GM12878 (cell line): Measurements from ENCODE around the gene PTBP1. TPM values are rescaled to one million over a fixed set of nuclear protein-coding genes. Genes with fewer than 3 reads are reported as not detected.

ENCODE experiments used
- ATAC-seq: fragments of 200-7000 bp; cut with Tn5 transposase; 3 replicates; pipeline ENCODE4 v1.9.1; 2020; ENCODE audit warnings: mild to moderate bottlenecking, moderate library complexity
- BruUV-seq: library from RNA; stranded (reverse); fragments of 400-500 nt; replicated peaks from 2 replicates; lab custom pipeline; 2021; lab: Mats Ljungman, UMichigan
- CTCF ChIA-PET: fragments of 300-600 bp; sonication (Branson Sonifier 250); formaldehyde crosslinking; extraction: SDS; loops from one replicate; lab custom pipeline; 2021; ENCODE audit warnings: inconsistent platforms; lab: Yijun Ruan, JAX
- POLR2A ChIA-PET: fragments of 350-600 bp; formaldehyde crosslinking; extraction: SDS; loops from one replicate; lab custom pipeline; 2021; ENCODE audit warnings: inconsistent platforms; lab: Charles Lee
- RAD21 ChIA-PET: fragments of 300-600 bp; sonication (Branson Sonifier 250); formaldehyde crosslinking; loops from one replicate; lab custom pipeline; 2023; ENCODE audit warnings: antibody characterized with exemption; ENCODE audit not compliant: unreplicated experiment; lab: Charles Lee
- SMC1A ChIA-PET: fragments of 300-600 bp; sonication (Branson Sonifier 250); formaldehyde crosslinking; loops from one replicate; lab custom pipeline; 2023; ENCODE audit not compliant: unreplicated experiment, uncharacterized antibody; lab: Charles Lee
- DNase-seq: peaks from one replicate; pipeline ENCODE4 v3.0.0-alpha.2; 2011; ENCODE audit warnings: low read depth, low spot score
- FAIRE-seq: peaks from 3 replicates; lab custom pipeline; 2011; peaks lifted over from hg19 to GRCh38; lab: Jason Lieb, UNC
- H2AFZ ChIP-seq: 2 replicates; pipeline ENCODE4 v1.6.0; 2011; ENCODE audit warnings: low read depth, low read length, control low read depth; ENCODE audit not compliant: control insufficient read depth
- H3K27ac ChIP-seq: 2 replicates; pipeline ENCODE4 v1.5.1; 2011; ENCODE audit warnings: control low read depth; ENCODE audit not compliant: control insufficient read depth, insufficient read depth
- H3K27me3 ChIP-seq, 2 experiments: replicated peaks in 1 of 2; 2 replicates each; pipeline versions ENCODE4 v1.6.0 to v1.6.1; 2011; ENCODE audit warnings: low read length in 1 of 2; ENCODE audit not compliant: control insufficient read depth in 2 of 2, insufficient read depth in 2 of 2
- H3K36me3 ChIP-seq, 2 experiments: 2 replicates each; pipeline ENCODE4 v1.5.1; 2011; ENCODE audit warnings: low read length in 1 of 2; ENCODE audit not compliant: control insufficient read depth in 2 of 2, insufficient read depth in 2 of 2
- H3K4me1 ChIP-seq: 2 replicates; pipeline ENCODE4 v1.6.1; 2011; ENCODE audit warnings: mild to moderate bottlenecking, low read length, moderate library complexity, mixed read lengths; ENCODE audit not compliant: control insufficient read depth, insufficient read depth
- H3K4me2 ChIP-seq: 2 replicates; pipeline ENCODE4 v1.6.0; 2011; ENCODE audit warnings: control low read depth; ENCODE audit not compliant: control insufficient read depth, insufficient read depth
- H3K4me3 ChIP-seq: fragments of 200-600 bp; sonication (generic); 2 replicates; pipeline ENCODE4 v1.5.1; 2016
- H3K79me2 ChIP-seq: 2 replicates; pipeline ENCODE4 v1.6.0; 2011; ENCODE audit warnings: low read length; ENCODE audit not compliant: control insufficient read depth, insufficient read depth
- H3K9ac ChIP-seq: 2 replicates; pipeline ENCODE4 v1.8.0; 2011; ENCODE audit warnings: low read length, control low read depth, mixed read lengths; ENCODE audit not compliant: control insufficient read depth, insufficient read depth
- H3K9me3 ChIP-seq: replicated peaks from 3 replicates; pipeline ENCODE4 v1.5.1; 2011; ENCODE audit warnings: mild to moderate bottlenecking, low read length; ENCODE audit not compliant: control insufficient read depth, insufficient read depth
- H4K20me1 ChIP-seq: 2 replicates; pipeline ENCODE4 v1.6.0; 2011; ENCODE audit not compliant: control insufficient read depth, insufficient read depth
- CBX3 ChIP-seq: fragments of 200-600 bp; sonication (generic); IDR thresholded peaks from 2 replicates; pipeline ENCODE4 v1.6.1; 2016; ENCODE audit warnings: low read depth, borderline replicate concordance
- FOXM1 ChIP-seq: IDR thresholded peaks from 2 replicates; pipeline ENCODE4 v1.6.1; 2012; ENCODE audit warnings: low read depth, mild to moderate bottlenecking, inconsistent platforms, low read length, moderate library complexity
- KDM1A ChIP-seq: fragments of 200-600 bp; sonication (generic); IDR thresholded peaks from 2 replicates; pipeline ENCODE4 v1.6.1; 2016; ENCODE audit warnings: borderline replicate concordance
- USF2 ChIP-seq: IDR thresholded peaks from 2 replicates; pipeline ENCODE4 v1.6.1; 2011; ENCODE audit warnings: low read depth, low read length, improper control_type of control experiment, borderline replicate concordance
- YY1 ChIP-seq: IDR thresholded peaks from 2 replicates; pipeline ENCODE4 v1.6.1; 2011; ENCODE audit warnings: low read depth, mild to moderate bottlenecking, low read length
- WGBS: methylation state at CpG from one replicate; pipeline ENCODE4 v1.1.6; 2016; ENCODE audit warnings: low lambda C conversion rate; ENCODE audit not compliant: insufficient replicate concordance, insufficient coverage; ENCODE audit errors: missing lambda C conversion rate; 5-methylcytosine and 5-hydroxymethylcytosine counted together
- in situ Hi-C: fragments of 300-500 bp; cut with MboI; formaldehyde crosslinking; loops from 9 replicates; pipeline ENCODE4 v1.14.3; 2018; ENCODE audit warnings: mixed read lengths
- intact Hi-C: fragments of 100-400 bp; cut with micrococcal nuclease; formaldehyde crosslinking; loops from one replicate; pipeline ENCODE4 v1.14.2; 2022; ENCODE audit not compliant: unreplicated experiment
- polyA plus RNA-seq, 11 experiments: library from polyadenylated mRNA; depleted of rRNA in 4 of 11; unstranded in 6 of 11; stranded (reverse) in 5 of 11; fragments of >200 nt; fragmentation: Nextera tagmentation in 4 of 11; fragmentation: Illumina TruSeq in 1 of 11; extraction: Ambion mirVana in 4 of 11; extraction: Trizol in 1 of 11; gene quantifications; 1 replicate in 1 of 11; 2 replicates in 10 of 11; pipeline versions ENCODE4 v1.2.1 to v1.2.3, GENCODE V29; 2011 to 2016; ENCODE audit warnings: inconsistent platforms in 2 of 11, missing spikeins in 2 of 11, low read depth in 1 of 11
- total RNA-seq, 4 experiments: library from RNA; depleted of rRNA in 3 of 4; stranded (reverse); fragments of >200 nt in 3 of 4; fragmentation: Illumina TruSeq in 1 of 4; extraction: Trizol in 1 of 4; gene quantifications; 2 replicates each; pipeline versions ENCODE4 v1.2.1 to v1.2.3, GENCODE V29; 2013 to 2021

PTBP1 gene
- total and polyA plus RNA-seq, 10 of the 15 experiments (the other 5 are each of a cell fraction or from before 2014, with no cell fraction given) = 13.1 to 532 (median 217) TPM

GRCh38 chr19:788983-789700, 8.1 kb upstream of the PTBP1 start:
- Histone ChIP-seq H3K27me3 (no peaks in the 10 kb centered on the region; a peak in 1 of 4 replicates), H4K20me1 (no peaks in the 10 kb centered on the region), H3K9ac (no peak overlapping the region), H3K4me2 (no peak overlapping the region), H3K9me3 (no peaks in the 10 kb centered on the region)
- intact Hi-C loops = no loop called here
- ChIA-PET POLR2A (no interaction called here), RAD21 (no interaction called here)
- WGBS = 45% methylated on average over 33 of the region's 33 CpGs
- in situ Hi-C loops = no loop called here
- no peak for DNase-seq
- TF ChIP-seq FOXM1 = no peak
- TF ChIP-seq USF2 = no peak
- TF ChIP-seq, all 136 proteins: peak for 0
- BruUV-seq = no TSS peak
- no peak overlapping the region for H3K4me3 ChIP-seq
- no peak for ATAC-seq
- SMC1A ChIA-PET = no interaction called here
- H2AFZ ChIP-seq = no peak overlapping the region
- H3K79me2 ChIP-seq = no peaks in the 10 kb centered on the region
- CTCF ChIA-PET = no interaction called here
- H3K4me1 ChIP-seq = no peaks in the 10 kb centered on the region
- H3K27ac ChIP-seq = no peak overlapping the region
- no peaks in the 10 kb centered on the region for H3K36me3 ChIP-seq
- FAIRE-seq = no peak

GRCh38 chr19:789701-790060, 7.6 kb upstream of the PTBP1 start:
- RAD21 ChIA-PET = no interaction called here
- DNase-seq = no peak
- ATAC-seq = no peak
- in situ Hi-C loops = no loop called here
- no peak overlapping the region for H3K4me3 ChIP-seq
- H3K4me2 ChIP-seq = no peak overlapping the region
- H3K9ac ChIP-seq = no peak overlapping the region
- FAIRE-seq = no peak
- H3K27me3 ChIP-seq = no peaks in the 10 kb centered on the region; a peak in 1 of 4 replicates
- BruUV-seq = no TSS peak
- no peaks in the 10 kb centered on the region for H3K79me2 ChIP-seq
- H3K36me3 ChIP-seq = no peaks in the 10 kb centered on the region
- CTCF ChIA-PET = no interaction called here
- H3K4me1 ChIP-seq = no peaks in the 10 kb centered on the region
- SMC1A ChIA-PET = no interaction called here
- TF ChIP-seq YY1 (no peak), KDM1A (no peak), CBX3 (no peak)
- intact Hi-C loops = no loop called here
- POLR2A ChIA-PET = no interaction called here
- WGBS = 74% methylated on average over 9 of the region's 9 CpGs
- no peak overlapping the region for H2AFZ ChIP-seq
- H3K9me3 ChIP-seq = no peaks in the 10 kb centered on the region
- H3K27ac ChIP-seq = no peak overlapping the region
- H4K20me1 ChIP-seq = no peaks in the 10 kb centered on the region
